Measurements from ENCODE around the gene DNASE2B. TPM values are rescaled to one million over a fixed set of nuclear protein-coding genes. Genes with fewer than 3 reads are reported as not detected.

The DNASE2B gene
- polyA plus RNA-seq, 2 of the 4 experiments (the other 2 are of a cell fraction), result not detected

- ChIA-PET POLR2A (no interaction called here), CTCF (no interaction called here)
- H3K4me1 ChIP-seq, result peaks cover 18% of the 10 kb centered on the region
- DNase-seq (ENCODE audit: low read depth in 1 of 2, low spot score in 1 of 2) (no peak), ATAC-seq (no peak), FAIRE-seq (no peak)
- no peak overlapping the region for H3K4me2 ChIP-seq
- H3K4me3 ChIP-seq, result no peak overlapping the region
- H3K27ac ChIP-seq, result peak overlapping the region in 1 of 2 experiments; percentile 42; a peak in 1 of 6 replicates
- 0 out of 3 replicates have a peak, but pooled peaks cover 5% of the 10 kb centered on the region for H3K9me3 ChIP-seq
- TF ChIP-seq E2F6 (IDR thresholded peaks at IDR 0.05; ENCODE audit: borderline replicate concordance, low read depth), result no peak
- TF ChIP-seq CBX8 (IDR thresholded peaks at IDR 0.05), result no peak
- TF ChIP-seq RFX5 (IDR thresholded peaks at IDR 0.05), result no peak
- TF ChIP-seq HMGXB4 (CRISPR knock-in tag; IDR thresholded peaks at IDR 0.05; ENCODE audit: borderline replicate concordance), result no peak
- no peak for TF ChIP-seq EHF (CRISPR knock-in tag; IDR thresholded peaks at IDR 0.05)
- no peak for TF ChIP-seq SMC3 (IDR thresholded peaks at IDR 0.05)
- TF ChIP-seq MAX (IDR thresholded peaks at IDR 0.05), result no peak
- TF ChIP-seq RARB (CRISPR knock-in tag; IDR thresholded peaks at IDR 0.05), result no peak
- TF ChIP-seq ZC3H11A (IDR thresholded peaks at IDR 0.05), result no peak
- no peak for TF ChIP-seq HOXB13 (CRISPR knock-in tag; IDR thresholded peaks at IDR 0.05; ENCODE audit: low read depth)
- 85% methylated on average over 5 of the region's 5 CpGs for WGBS (ENCODE audit: missing lambda C conversion rate)
These were observed 34.7 kb upstream of the DNASE2B start for GRCh38 chr1:84363622-84364021.

GRCh38 chr1:84365225-84366221 lies 32.8 kb upstream of the DNASE2B start:
- Histone ChIP-seq H3K9me3 (0 out of 3 replicates have a peak, but pooled peaks cover 5% of the 10 kb centered on the region), H3K4me3 (no peak overlapping the region), H3K27ac (peak overlapping the region; percentile 69 to 83), H3K4me2 (peak overlapping the region; percentile 54), H3K4me1 (peaks cover 18% of the 10 kb centered on the region)
- TF ChIP-seq SREBF2 (IDR thresholded peaks at IDR 0.05) (no peak), SMC3 (IDR thresholded peaks at IDR 0.05) (no peak), FOSL2 (IDR thresholded peaks at IDR 0.05) (peak; percentile 89), FOSL2 (CRISPR knock-in tag; IDR thresholded peaks at IDR 0.05) (peak; percentile 91), ZFP36 (IDR thresholded peaks at IDR 0.05; ENCODE audit: borderline replicate concordance, partially characterized antibody) (no peak), CTCF (IDR thresholded peaks at IDR 0.05) (no peak), PHF8 (IDR thresholded peaks at IDR 0.05; ENCODE audit: borderline replicate concordance, low read depth) (no peak), MAZ (IDR thresholded peaks at IDR 0.05; ENCODE audit: borderline replicate concordance, low read depth, low read length) (no peak), JUNB (IDR thresholded peaks at IDR 0.05) (peak; percentile 86), RARB (CRISPR knock-in tag; IDR thresholded peaks at IDR 0.05) (no peak), GATA3 (IDR thresholded peaks at IDR 0.05; ENCODE audit: borderline replicate concordance) (peak; percentile 21; the same call in 1 of the 2 replicates), ESRRA (IDR thresholded peaks at IDR 0.05; ENCODE audit: borderline replicate concordance, low read length) (no peak), RFX5 (IDR thresholded peaks at IDR 0.05) (no peak), RNF2 (IDR thresholded peaks at IDR 0.05; ENCODE audit: borderline replicate concordance, low read depth) (no peak), CEBPB (IDR thresholded peaks at IDR 0.05) (peak in 1 of 2 experiments; percentile 17; a peak in 1 of 4 replicates), MAX (IDR thresholded peaks at IDR 0.05) (peak; percentile 40), HES2 (IDR thresholded peaks at IDR 0.05) (no peak), CBX2 (IDR thresholded peaks at IDR 0.05; ENCODE audit: borderline replicate concordance, low read depth) (no peak), ELK1 (IDR thresholded peaks at IDR 0.05; ENCODE audit: low read depth, low read length) (no peak), JUN (IDR thresholded peaks at IDR 0.05) (0 out of 5 replicates have a peak, but pooled peaks of 1 of the 2 experiments have one; percentile 18)
- no peak for FAIRE-seq
- ChIA-PET POLR2A (no interaction called here), CTCF (interaction anchor here (1.0 kb wide), 1 partner anchor 69 kb away, joined by 3 read pairs; no protein-coding TSS in a partner anchor)
- ATAC-seq, result peak; percentile 91 to 97
- 0% methylated on average over 2 of the region's 3 CpGs for WGBS (ENCODE audit: missing lambda C conversion rate)
- DNase-seq (ENCODE audit: low read depth in 1 of 2, low spot score in 1 of 2), result peak; percentile 55 to 76

Data from A549 (cell line).